Measurements from ENCODE around the gene CNNM1.

The CNNM1 gene

DNA sequence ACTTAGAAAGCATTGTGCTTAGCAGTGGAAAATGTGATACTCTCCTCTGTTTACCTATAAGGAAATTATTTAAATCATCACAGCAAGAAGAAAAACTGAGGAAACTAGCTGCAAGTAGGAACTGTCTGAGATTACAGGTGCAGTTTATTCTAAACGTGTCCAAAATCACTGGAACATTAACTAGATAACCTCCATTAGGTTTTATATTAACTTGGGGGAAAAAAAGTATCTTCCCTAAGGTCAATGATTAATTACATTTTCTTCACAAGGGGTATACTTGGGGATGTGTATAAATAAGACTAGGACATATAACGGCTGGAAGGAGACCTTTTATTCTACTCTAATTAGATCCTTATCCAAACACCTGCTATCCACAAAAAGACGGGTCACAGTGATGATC lies 97.5 kb downstream of the CNNM1 start:
- Histone ChIP-seq H3K4me3 (ENCODE audit: low read length) (no peak overlapping the region), H4K20me1 (ENCODE audit: control insufficient read depth, insufficient read depth, low read depth, low read length) (no peaks in the 10 kb centered on the region), H3K27ac (ENCODE audit: low read depth, low read length) (no peak overlapping the region), H3K36me3 (ENCODE audit: control insufficient read depth, low read length) (peaks cover 19% of the 10 kb centered on the region), H3K4me2 (ENCODE audit: low read length) (no peak overlapping the region), H3K27me3 (ENCODE audit: control insufficient read depth, low read length) (no peaks in the 10 kb centered on the region), H3K9me3 (ENCODE audit: control insufficient read depth, insufficient read depth, low read length) (no peaks in the 10 kb centered on the region), H3K4me1 (ENCODE audit: control insufficient read depth, low read length) (peaks cover 21% of the 10 kb centered on the region), H3K9me2 (replicated peaks; ENCODE audit: control insufficient read depth, low read length) (no peaks in the 10 kb centered on the region), H3F3A (ENCODE audit: control insufficient read depth, insufficient read depth) (no peaks in the 10 kb centered on the region), H3K79me2 (ENCODE audit: control insufficient read depth, low read length) (peaks cover 51% of the 10 kb centered on the region)
- no peak for TF ChIP-seq EZH2phosphoT487 (IDR thresholded peaks at IDR 0.05; ENCODE audit: borderline replicate concordance, low read length)
- TF ChIP-seq, protein P1, sequence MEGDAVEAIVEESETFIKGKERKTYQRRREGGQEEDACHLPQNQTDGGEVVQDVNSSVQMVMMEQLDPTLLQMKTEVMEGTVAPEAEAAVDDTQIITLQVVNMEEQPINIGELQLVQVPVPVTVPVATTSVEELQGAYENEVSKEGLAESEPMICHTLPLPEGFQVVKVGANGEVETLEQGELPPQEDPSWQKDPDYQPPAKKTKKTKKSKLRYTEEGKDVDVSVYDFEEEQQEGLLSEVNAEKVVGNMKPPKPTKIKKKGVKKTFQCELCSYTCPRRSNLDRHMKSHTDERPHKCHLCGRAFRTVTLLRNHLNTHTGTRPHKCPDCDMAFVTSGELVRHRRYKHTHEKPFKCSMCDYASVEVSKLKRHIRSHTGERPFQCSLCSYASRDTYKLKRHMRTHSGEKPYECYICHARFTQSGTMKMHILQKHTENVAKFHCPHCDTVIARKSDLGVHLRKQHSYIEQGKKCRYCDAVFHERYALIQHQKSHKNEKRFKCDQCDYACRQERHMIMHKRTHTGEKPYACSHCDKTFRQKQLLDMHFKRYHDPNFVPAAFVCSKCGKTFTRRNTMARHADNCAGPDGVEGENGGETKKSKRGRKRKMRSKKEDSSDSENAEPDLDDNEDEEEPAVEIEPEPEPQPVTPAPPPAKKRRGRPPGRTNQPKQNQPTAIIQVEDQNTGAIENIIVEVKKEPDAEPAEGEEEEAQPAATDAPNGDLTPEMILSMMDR (IDR thresholded peaks at IDR 0.05; ENCODE audit: low read depth, low read length, poor library complexity, severe bottlenecking): no peak

DNA sequence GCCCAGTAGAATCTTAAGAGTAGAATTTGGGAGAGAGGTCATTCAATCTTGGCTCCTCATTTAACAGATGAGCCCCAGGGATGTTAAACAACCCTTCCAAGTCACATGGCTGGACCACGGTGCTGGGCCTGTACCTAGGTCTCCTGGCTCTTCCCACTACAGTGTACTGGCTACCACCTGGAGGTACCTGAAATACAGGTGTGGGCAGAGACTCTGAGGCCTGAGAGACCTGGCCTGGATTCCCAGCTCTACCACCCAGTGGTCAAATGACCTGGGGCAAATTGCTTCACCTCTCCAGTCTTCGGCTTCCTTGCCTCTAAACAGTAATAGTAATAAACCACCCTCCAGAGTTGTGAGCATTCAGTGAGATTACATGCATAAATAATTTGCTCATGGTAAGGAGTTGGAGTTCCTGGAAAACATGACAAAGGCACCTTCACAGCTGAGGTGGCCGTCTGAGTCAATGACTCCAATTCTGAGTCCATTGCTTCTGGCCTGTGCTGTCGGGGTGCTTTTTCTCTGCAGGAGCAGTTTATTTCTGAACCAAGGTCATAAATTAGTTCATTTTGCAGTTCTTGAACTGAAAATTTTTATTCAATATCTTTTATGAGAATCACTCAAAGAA lies 98.5 kb downstream of the CNNM1 start:
- peaks cover 59% of the 10 kb centered on the region for H3K79me2 ChIP-seq (ENCODE audit: control insufficient read depth, low read length)
- H3F3A ChIP-seq (ENCODE audit: control insufficient read depth, insufficient read depth): no peaks in the 10 kb centered on the region
- no peaks in the 10 kb centered on the region for H3K9me3 ChIP-seq (ENCODE audit: control insufficient read depth, insufficient read depth, low read length)
- H4K20me1 ChIP-seq (ENCODE audit: control insufficient read depth, insufficient read depth, low read depth, low read length): no peaks in the 10 kb centered on the region
- no peak overlapping the region for H3K4me2 ChIP-seq (ENCODE audit: low read length)
- TF ChIP-seq, protein P1 (IDR thresholded peaks at IDR 0.05; ENCODE audit: low read depth, low read length, poor library complexity, severe bottlenecking): no peak
- no peak for TF ChIP-seq EZH2phosphoT487 (IDR thresholded peaks at IDR 0.05; ENCODE audit: borderline replicate concordance, low read length)
- H3K4me3 ChIP-seq (ENCODE audit: low read length): no peak overlapping the region
- H3K27me3 ChIP-seq (ENCODE audit: control insufficient read depth, low read length): no peaks in the 10 kb centered on the region
- peaks cover 30% of the 10 kb centered on the region for H3K4me1 ChIP-seq (ENCODE audit: control insufficient read depth, low read length)
- no peak overlapping the region for H3K27ac ChIP-seq (ENCODE audit: low read depth, low read length)
- H3K9me2 ChIP-seq (replicated peaks; ENCODE audit: control insufficient read depth, low read length): no peaks in the 10 kb centered on the region
- H3K36me3 ChIP-seq (ENCODE audit: control insufficient read depth, low read length): peaks cover 19% of the 10 kb centered on the region

- H3K36me3 ChIP-seq (ENCODE audit: control insufficient read depth, low read length): peaks cover 21% of the 10 kb centered on the region
- H3K9me2 ChIP-seq (replicated peaks; ENCODE audit: control insufficient read depth, low read length): no peaks in the 10 kb centered on the region
- peaks cover 64% of the 10 kb centered on the region for H3K79me2 ChIP-seq (ENCODE audit: control insufficient read depth, low read length)
- no peaks in the 10 kb centered on the region for H4K20me1 ChIP-seq (ENCODE audit: control insufficient read depth, insufficient read depth, low read depth, low read length)
- peak overlapping the region; percentile 98 for H3K4me3 ChIP-seq (ENCODE audit: low read length)
- no peak for TF ChIP-seq EZH2phosphoT487 (IDR thresholded peaks at IDR 0.05; ENCODE audit: borderline replicate concordance, low read length)
- TF ChIP-seq, protein P1 (IDR thresholded peaks at IDR 0.05; ENCODE audit: low read depth, low read length, poor library complexity, severe bottlenecking): no peak
- H3F3A ChIP-seq (ENCODE audit: control insufficient read depth, insufficient read depth): no peaks in the 10 kb centered on the region
- H3K4me2 ChIP-seq (ENCODE audit: low read length): peak overlapping the region; percentile 88
- H3K27ac ChIP-seq (ENCODE audit: low read depth, low read length): no peak overlapping the region
- H3K4me1 ChIP-seq (ENCODE audit: control insufficient read depth, low read length): peaks cover 30% of the 10 kb centered on the region
- no peaks in the 10 kb centered on the region for H3K27me3 ChIP-seq (ENCODE audit: control insufficient read depth, low read length)
- no peaks in the 10 kb centered on the region for H3K9me3 ChIP-seq (ENCODE audit: control insufficient read depth, insufficient read depth, low read length)
Measured at GRCh38 chr10:99429517-99430095, 100.5 kb downstream of the CNNM1 start.
